Parathyroid adenoma (tissue), 2 donors: Measurements from ENCODE around the gene GLP1R.

Experiments
- H2AFZ ChIP-seq: fragments of 300-600 bp; sonication (generic); one replicate; pipeline ENCODE4 v1.7.0; 2017; ENCODE audit warnings: antibody characterized with exemption, mild to moderate bottlenecking
- H3K27ac ChIP-seq: fragments of 300-600 bp; sonication (generic); one replicate; pipeline ENCODE4 v1.7.0; 2017
- H3K27me3 ChIP-seq: fragments of 300-600 bp; sonication (generic); one replicate; pipeline ENCODE4 v1.7.0; 2017; ENCODE audit warnings: low read length; ENCODE audit not compliant: control insufficient read depth, insufficient read depth
- H3K36me3 ChIP-seq: fragments of 300-600 bp; sonication (generic); one replicate; pipeline ENCODE4 v1.7.0; 2017; ENCODE audit warnings: low read length; ENCODE audit not compliant: control insufficient read depth, insufficient read depth
- H3K4me1 ChIP-seq: fragments of 300-600 bp; sonication (generic); one replicate; pipeline ENCODE4 v1.7.0; 2017; ENCODE audit warnings: control low read depth
- H3K4me2 ChIP-seq: fragments of 300-600 bp; sonication (generic); one replicate; pipeline ENCODE4 v1.7.0; 2017; ENCODE audit warnings: low read length
- H3K4me3 ChIP-seq: fragments of 300-600 bp; sonication (generic); one replicate; pipeline ENCODE4 v1.7.0; 2017; ENCODE audit warnings: low read depth, low read length
- H3K79me2 ChIP-seq: fragments of 300-600 bp; sonication (generic); one replicate; pipeline ENCODE4 v1.7.0; 2017; ENCODE audit warnings: control low read depth
- H3K9ac ChIP-seq: fragments of 300-600 bp; sonication (generic); one replicate; pipeline ENCODE4 v1.7.0; 2017; ENCODE audit warnings: mild to moderate bottlenecking
- H3K9me3 ChIP-seq: fragments of 300-600 bp; sonication (generic); one replicate; pipeline ENCODE4 v1.7.0; 2017; ENCODE audit warnings: low read length; ENCODE audit not compliant: control insufficient read depth
- TF ChIP-seq, protein P1 (sequence below): fragments of 300-600 bp; sonication (generic); IDR thresholded peaks from one replicate; pipeline ENCODE4 v1.7.0; 2017; ENCODE audit warnings: antibody characterized with exemption, mild to moderate bottlenecking
- donor health status: primary hyperparathyroidism.

Gene GLP1R

DNA sequence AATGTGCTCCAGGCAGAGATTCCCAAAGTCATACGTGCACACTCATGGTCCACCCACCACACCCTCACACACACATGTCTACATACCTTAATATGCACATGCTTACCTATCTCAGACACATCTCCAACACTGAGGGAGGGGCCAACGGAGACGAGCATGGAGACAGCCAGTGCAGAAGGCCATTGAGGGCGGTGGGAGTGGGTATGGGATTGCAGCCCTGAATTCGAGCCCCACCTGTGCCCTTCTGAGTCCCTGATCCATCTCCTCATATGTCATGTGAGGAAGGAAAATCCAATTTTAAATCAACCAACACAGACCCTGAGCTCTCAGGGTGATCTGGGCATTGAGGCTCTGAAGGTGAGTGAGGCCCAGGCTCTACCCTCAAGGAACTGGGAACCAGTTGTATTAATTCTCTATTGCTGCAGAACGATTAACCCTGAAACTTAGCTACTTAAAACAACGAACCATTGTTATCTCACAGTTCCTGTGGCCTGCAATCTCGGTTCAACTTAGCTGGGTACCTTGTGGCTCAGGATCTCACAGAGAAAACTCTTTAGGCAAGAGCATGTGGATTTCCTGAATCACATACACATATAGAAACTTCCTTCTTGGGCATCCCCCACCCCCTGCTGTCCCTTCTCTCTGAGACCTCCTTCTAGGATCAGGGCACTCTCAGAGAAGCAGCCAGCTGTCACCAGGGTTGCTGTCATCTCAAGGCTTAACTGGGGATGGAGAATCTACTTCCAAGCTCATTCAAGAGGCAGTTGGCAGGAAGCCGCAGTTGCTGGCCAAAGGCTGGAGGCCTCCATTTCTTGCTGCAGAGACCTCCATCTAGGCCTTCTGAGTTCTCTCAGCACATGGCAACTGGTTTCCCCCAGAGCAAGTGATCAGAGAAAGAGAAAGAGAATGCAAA lies 28.3 kb downstream of the GLP1R start:
- H3K9ac ChIP-seq = no peak overlapping the region
- no peak overlapping the region for H2AFZ ChIP-seq
- no peaks in the 10 kb centered on the region for H3K27me3 ChIP-seq
- no peak overlapping the region for H3K27ac ChIP-seq
- no peaks in the 10 kb centered on the region for H3K79me2 ChIP-seq
- no peak overlapping the region for H3K4me2 ChIP-seq
- no peak overlapping the region for H3K4me3 ChIP-seq
- H3K9me3 ChIP-seq = no peaks in the 10 kb centered on the region
- TF ChIP-seq, protein P1, sequence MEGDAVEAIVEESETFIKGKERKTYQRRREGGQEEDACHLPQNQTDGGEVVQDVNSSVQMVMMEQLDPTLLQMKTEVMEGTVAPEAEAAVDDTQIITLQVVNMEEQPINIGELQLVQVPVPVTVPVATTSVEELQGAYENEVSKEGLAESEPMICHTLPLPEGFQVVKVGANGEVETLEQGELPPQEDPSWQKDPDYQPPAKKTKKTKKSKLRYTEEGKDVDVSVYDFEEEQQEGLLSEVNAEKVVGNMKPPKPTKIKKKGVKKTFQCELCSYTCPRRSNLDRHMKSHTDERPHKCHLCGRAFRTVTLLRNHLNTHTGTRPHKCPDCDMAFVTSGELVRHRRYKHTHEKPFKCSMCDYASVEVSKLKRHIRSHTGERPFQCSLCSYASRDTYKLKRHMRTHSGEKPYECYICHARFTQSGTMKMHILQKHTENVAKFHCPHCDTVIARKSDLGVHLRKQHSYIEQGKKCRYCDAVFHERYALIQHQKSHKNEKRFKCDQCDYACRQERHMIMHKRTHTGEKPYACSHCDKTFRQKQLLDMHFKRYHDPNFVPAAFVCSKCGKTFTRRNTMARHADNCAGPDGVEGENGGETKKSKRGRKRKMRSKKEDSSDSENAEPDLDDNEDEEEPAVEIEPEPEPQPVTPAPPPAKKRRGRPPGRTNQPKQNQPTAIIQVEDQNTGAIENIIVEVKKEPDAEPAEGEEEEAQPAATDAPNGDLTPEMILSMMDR = no peak
- H3K36me3 ChIP-seq = no peaks in the 10 kb centered on the region
- H3K4me1 ChIP-seq = no peaks in the 10 kb centered on the region

DNA sequence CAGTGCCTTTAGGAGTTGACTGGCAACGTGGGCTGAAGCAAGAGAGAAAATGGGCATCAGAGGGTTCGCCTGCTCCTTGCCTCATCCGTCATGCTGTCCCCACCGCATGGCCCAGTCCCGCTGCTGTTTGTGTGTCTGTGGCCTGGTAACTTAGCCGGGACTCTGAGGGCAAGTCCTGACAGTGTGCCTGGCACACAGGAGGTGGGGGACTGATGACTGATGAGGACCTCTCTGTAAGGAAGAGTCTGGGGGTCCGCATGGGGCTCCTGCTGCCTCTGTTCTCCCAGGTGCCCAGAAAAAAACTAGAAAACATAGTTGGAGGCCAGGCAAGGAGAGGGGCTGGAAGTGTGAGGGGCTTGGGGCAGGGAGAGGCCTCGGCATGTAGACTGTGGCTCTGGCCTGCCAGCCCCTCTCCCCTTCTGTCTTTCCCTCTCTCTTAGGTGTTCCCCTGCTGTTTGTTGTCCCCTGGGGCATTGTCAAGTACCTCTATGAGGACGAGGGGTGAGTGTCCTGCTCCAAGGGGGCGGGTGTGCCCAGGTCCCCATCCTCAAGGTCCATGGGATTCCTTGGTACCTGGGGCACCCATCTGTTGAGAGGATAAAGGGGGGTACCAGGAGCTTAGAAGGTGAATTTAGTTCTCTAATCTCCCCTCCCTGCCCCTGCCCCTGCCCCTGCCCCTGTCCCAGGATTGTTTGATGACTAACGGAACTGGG lies 29.5 kb downstream of the GLP1R start:
- TF ChIP-seq, protein P1 = no peak
- no peaks in the 10 kb centered on the region for H3K79me2 ChIP-seq
- no peaks in the 10 kb centered on the region for H3K4me1 ChIP-seq
- H3K27me3 ChIP-seq = no peaks in the 10 kb centered on the region
- no peak overlapping the region for H3K9ac ChIP-seq
- H3K36me3 ChIP-seq = no peaks in the 10 kb centered on the region
- no peak overlapping the region for H2AFZ ChIP-seq
- no peaks in the 10 kb centered on the region for H3K9me3 ChIP-seq
- no peak overlapping the region for H3K27ac ChIP-seq
- H3K4me2 ChIP-seq = no peak overlapping the region
- H3K4me3 ChIP-seq = no peak overlapping the region

DNA sequence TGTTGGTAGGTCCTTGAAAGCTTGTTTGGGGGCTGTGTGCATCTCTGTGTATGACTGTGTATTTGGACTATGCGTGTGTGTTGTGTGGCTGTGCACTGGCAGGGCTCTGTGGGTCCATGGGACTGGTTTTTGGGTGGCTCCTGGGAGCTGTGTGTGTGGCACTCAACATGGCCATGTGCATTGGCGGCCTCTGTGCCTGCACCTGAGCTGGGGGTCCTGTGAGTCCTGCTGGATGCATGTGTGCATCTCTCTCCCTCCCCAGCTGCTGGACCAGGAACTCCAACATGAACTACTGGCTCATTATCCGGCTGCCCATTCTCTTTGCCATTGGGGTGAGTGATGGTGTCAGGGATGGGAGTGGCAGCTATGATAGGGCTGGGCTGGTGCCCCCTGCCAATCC lies 30.1 kb downstream of the GLP1R start:
- Histone ChIP-seq H3K9me3 (no peaks in the 10 kb centered on the region), H3K4me2 (no peak overlapping the region), H3K4me1 (no peaks in the 10 kb centered on the region), H3K27ac (no peak overlapping the region), H2AFZ (no peak overlapping the region), H3K36me3 (no peaks in the 10 kb centered on the region), H3K27me3 (no peaks in the 10 kb centered on the region), H3K79me2 (no peaks in the 10 kb centered on the region), H3K9ac (no peak overlapping the region), H3K4me3 (no peak overlapping the region)
- TF ChIP-seq, protein P1 = no peak

DNA sequence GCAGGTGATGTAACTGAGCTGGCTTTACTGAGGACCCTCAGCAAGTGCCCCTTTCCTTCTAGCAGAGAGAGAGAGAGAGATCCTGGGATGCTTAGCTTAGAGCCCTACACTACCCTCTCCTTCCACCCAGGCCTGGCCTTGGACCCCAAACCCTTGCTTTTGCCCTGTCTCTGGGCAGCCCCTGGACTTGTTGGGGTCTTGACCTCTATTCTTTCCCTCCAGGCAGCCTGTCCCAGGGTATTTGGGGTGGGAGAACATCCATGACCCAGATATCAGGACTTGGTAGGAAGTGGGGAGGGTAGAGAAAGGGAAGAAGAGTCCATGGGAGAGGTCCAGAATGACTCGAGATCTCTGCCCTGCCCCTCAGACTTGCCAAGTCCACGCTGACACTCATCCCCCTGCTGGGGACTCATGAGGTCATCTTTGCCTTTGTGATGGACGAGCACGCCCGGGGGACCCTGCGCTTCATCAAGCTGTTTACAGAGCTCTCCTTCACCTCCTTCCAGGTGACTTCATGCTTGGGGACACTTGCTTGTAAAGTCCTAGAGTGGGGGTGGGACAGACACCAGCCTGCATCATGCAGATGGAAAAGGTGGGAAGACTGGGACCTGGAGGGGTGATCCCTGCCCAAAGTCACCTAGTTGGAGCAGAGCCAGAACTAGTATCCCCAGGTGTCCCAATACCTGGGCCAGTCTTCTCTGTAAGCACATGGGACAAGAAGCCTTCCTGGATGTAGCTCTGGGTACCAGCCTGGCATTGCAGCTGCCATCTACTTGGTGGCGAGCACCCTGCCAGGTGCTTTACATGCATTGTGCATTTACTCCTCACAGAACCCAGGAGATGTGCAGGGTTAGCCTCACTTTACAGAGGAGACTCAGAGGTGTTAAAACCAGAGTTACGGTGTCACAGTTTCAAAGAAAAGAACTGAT lies 30.9 kb downstream of the GLP1R start:
- TF ChIP-seq, protein P1 = no peak
- Histone ChIP-seq H3K27ac (no peak overlapping the region), H3K4me3 (no peak overlapping the region), H3K27me3 (no peaks in the 10 kb centered on the region), H3K9me3 (no peaks in the 10 kb centered on the region), H3K4me2 (no peak overlapping the region), H3K9ac (no peak overlapping the region), H3K4me1 (no peaks in the 10 kb centered on the region), H3K79me2 (no peaks in the 10 kb centered on the region), H3K36me3 (no peaks in the 10 kb centered on the region), H2AFZ (no peak overlapping the region)
